Effector memory CD4-positive, alpha-beta T cell (primary cell): Measurements from ENCODE around the gene GSTP1.

Source experiments
- DNase-seq, 3 donors: peaks; one replicate each; pipeline ENCODE4 v3.0.0-alpha.2; 2020
- H3K27ac ChIP-seq: 2 replicates; pipeline ENCODE4 v1.7.0; 2013; ENCODE audit warnings: mild to moderate bottlenecking, low read length, moderate library complexity; ENCODE audit not compliant: insufficient read depth, poor library complexity, severe bottlenecking
- H3K27me3 ChIP-seq: replicated peaks from 2 replicates; pipeline ENCODE4 v1.7.0; 2013; ENCODE audit warnings: mild to moderate bottlenecking, low read length; ENCODE audit not compliant: insufficient read depth, control insufficient read depth, poor library complexity, severe bottlenecking
- H3K36me3 ChIP-seq: 2 replicates; pipeline ENCODE4 v1.7.0; 2013; ENCODE audit warnings: mild to moderate bottlenecking, low read length, moderate library complexity; ENCODE audit not compliant: control insufficient read depth, insufficient read depth
- H3K4me1 ChIP-seq: 2 replicates; pipeline ENCODE4 v1.7.0; 2013; ENCODE audit warnings: low read length, mild to moderate bottlenecking; ENCODE audit not compliant: control insufficient read depth, insufficient read depth, poor library complexity, severe bottlenecking
- H3K4me3 ChIP-seq: 2 replicates; pipeline ENCODE4 v1.7.0; 2013; ENCODE audit warnings: low read length, low read depth, mild to moderate bottlenecking; ENCODE audit not compliant: insufficient read depth, poor library complexity, severe bottlenecking
- H3K9me3 ChIP-seq: 2 replicates; pipeline ENCODE4 v1.7.0; 2013; ENCODE audit warnings: mild to moderate bottlenecking, low read length, moderate library complexity; ENCODE audit not compliant: control insufficient read depth

The GSTP1 gene

GRCh38 chr11:67628710-67629385, 45.2 kb downstream of the GSTP1 start:
- H3K9me3 ChIP-seq: no peaks in the 10 kb centered on the region
- DNase-seq: no peak
- H3K36me3 ChIP-seq: no peaks in the 10 kb centered on the region
- H3K4me3 ChIP-seq: peak overlapping the region; percentile 59
- no peak overlapping the region for H3K27ac ChIP-seq
- H3K4me1 ChIP-seq: peaks cover 10% of the 10 kb centered on the region
- H3K27me3 ChIP-seq: no peaks in the 10 kb centered on the region

GRCh38 chr11:67629386-67630227, 46.0 kb downstream of the GSTP1 start, which contains the start of gene NUDT8:
NUDT8 (minus strand) TSS chr11:67629937; CDS start chr11:67629911, 26 bp downstream.
- H3K9me3 ChIP-seq: no peaks in the 10 kb centered on the region
- peaks cover 10% of the 10 kb centered on the region for H3K4me1 ChIP-seq
- peak; percentile 71 to 80 (median 73) for DNase-seq
- no peaks in the 10 kb centered on the region for H3K27me3 ChIP-seq
- peak within 1 kb of the TSS; percentile 77 for H3K27ac ChIP-seq
- H3K4me3 ChIP-seq: peak within 1 kb of the TSS; percentile 63
- H3K36me3 ChIP-seq: no peaks in the 10 kb centered on the region

- peak overlapping the region; percentile 77 for H3K27ac ChIP-seq
- no peaks in the 10 kb centered on the region for H3K9me3 ChIP-seq
- peak; percentile 89 to 94 (median 93) for DNase-seq
- no peaks in the 10 kb centered on the region for H3K36me3 ChIP-seq
- H3K27me3 ChIP-seq: no peaks in the 10 kb centered on the region
- H3K4me1 ChIP-seq: peaks cover 10% of the 10 kb centered on the region
- H3K4me3 ChIP-seq: peak overlapping the region; percentile 63
Observed at GRCh38 chr11:67630228-67630942, 46.8 kb downstream of the GSTP1 start.

- Histone ChIP-seq H3K36me3 (no peaks in the 10 kb centered on the region), H3K4me3 (peak overlapping the region; percentile 63), H3K27ac (peak overlapping the region; percentile 77), H3K27me3 (no peaks in the 10 kb centered on the region), H3K4me1 (peaks cover 10% of the 10 kb centered on the region), H3K9me3 (no peaks in the 10 kb centered on the region)
- DNase-seq: no peak
Observed at GRCh38 chr11:67630943-67631331, 47.3 kb downstream of the GSTP1 start.

- Histone ChIP-seq H3K4me3 (no peak overlapping the region), H3K9me3 (no peaks in the 10 kb centered on the region), H3K4me1 (peaks cover 10% of the 10 kb centered on the region), H3K36me3 (no peaks in the 10 kb centered on the region), H3K27ac (no peak overlapping the region), H3K27me3 (no peaks in the 10 kb centered on the region)
- no peak for DNase-seq
Observed at GRCh38 chr11:67631411-67631810, 47.8 kb downstream of the GSTP1 start.

- H3K27ac ChIP-seq: no peak overlapping the region
- H3K4me3 ChIP-seq: no peak overlapping the region
- no peaks in the 10 kb centered on the region for H3K27me3 ChIP-seq
- DNase-seq: no peak
- H3K9me3 ChIP-seq: no peaks in the 10 kb centered on the region
- H3K36me3 ChIP-seq: no peaks in the 10 kb centered on the region
- peaks cover 10% of the 10 kb centered on the region for H3K4me1 ChIP-seq
Observed at GRCh38 chr11:67631853-67632174, 48.2 kb downstream of the GSTP1 start.

- Histone ChIP-seq H3K4me3 (no peak overlapping the region), H3K36me3 (no peaks in the 10 kb centered on the region), H3K27ac (no peak overlapping the region), H3K4me1 (peaks cover 10% of the 10 kb centered on the region), H3K27me3 (no peaks in the 10 kb centered on the region), H3K9me3 (no peaks in the 10 kb centered on the region)
- DNase-seq: no peak
Observed at GRCh38 chr11:67632175-67632981, 48.8 kb downstream of the GSTP1 start.

GRCh38 chr11:67632982-67633755, 49.6 kb downstream of the GSTP1 start:
- no peak overlapping the region for H3K4me3 ChIP-seq
- H3K4me1 ChIP-seq: peaks cover 10% of the 10 kb centered on the region
- H3K27me3 ChIP-seq: no peaks in the 10 kb centered on the region
- H3K36me3 ChIP-seq: no peaks in the 10 kb centered on the region
- DNase-seq: no peak
- H3K27ac ChIP-seq: no peak overlapping the region
- H3K9me3 ChIP-seq: no peaks in the 10 kb centered on the region

GRCh38 chr11:67633758-67634365, 50.2 kb downstream of the GSTP1 start:
- DNase-seq: no peak
- no peak overlapping the region for H3K27ac ChIP-seq
- H3K36me3 ChIP-seq: no peaks in the 10 kb centered on the region
- no peaks in the 10 kb centered on the region for H3K27me3 ChIP-seq
- no peaks in the 10 kb centered on the region for H3K9me3 ChIP-seq
- H3K4me1 ChIP-seq: peaks cover 10% of the 10 kb centered on the region
- no peak overlapping the region for H3K4me3 ChIP-seq
